GM12878 (cell line): ENCODE data around the gene STX7. TPM values are rescaled to one million over a fixed set of nuclear protein-coding genes. Genes with fewer than 3 reads are reported as not detected.

Experiments
- CUX1 ChIP-seq: IDR thresholded peaks from 2 replicates; pipeline ENCODE4 v1.6.1; 2012; ENCODE audit warnings: improper control_type of control experiment, low read depth, low read length; ENCODE audit not compliant: insufficient replicate concordance
- E2F4 ChIP-seq: IDR thresholded peaks from 2 replicates; pipeline ENCODE4 v1.6.1; 2012; ENCODE audit warnings: low read depth, low read length, improper control_type of control experiment
- HDAC2 ChIP-seq: fragments of 200-600 bp; sonication (generic); IDR thresholded peaks from 2 replicates; pipeline ENCODE4 v1.6.1; 2017
- NFIC ChIP-seq: IDR thresholded peaks from 2 replicates; pipeline ENCODE4 v1.6.1; 2012; ENCODE audit warnings: low read depth, mild to moderate bottlenecking, inconsistent platforms, low read length, moderate library complexity
- RAD21 ChIP-seq: IDR thresholded peaks from 2 replicates; pipeline ENCODE4 v1.6.1; 2011; ENCODE audit warnings: mild to moderate bottlenecking, low read depth, low read length, moderate library complexity; ENCODE audit not compliant: insufficient read depth
- RUNX3 ChIP-seq: IDR thresholded peaks from 2 replicates; pipeline ENCODE4 v1.6.1; 2012; ENCODE audit warnings: low read length, inconsistent platforms
- SREBF1 ChIP-seq: IDR thresholded peaks from 2 replicates; pipeline ENCODE4 v1.6.1; 2012; ENCODE audit warnings: mild to moderate bottlenecking, low read length
- SREBF2 ChIP-seq: IDR thresholded peaks from 2 replicates; pipeline ENCODE4 v1.6.1; 2012; ENCODE audit warnings: mild to moderate bottlenecking, low read length
- ZZZ3 ChIP-seq: IDR thresholded peaks from 2 replicates; pipeline ENCODE4 v1.6.1; 2011; ENCODE audit warnings: low read depth; ENCODE audit not compliant: control insufficient read depth, insufficient read length
- polyA plus RNA-seq, 11 experiments: library from polyadenylated mRNA; depleted of rRNA in 4 of 11; unstranded in 6 of 11; stranded (reverse) in 5 of 11; fragments of >200 nt; fragmentation: Nextera tagmentation in 4 of 11; fragmentation: Illumina TruSeq in 1 of 11; extraction: Ambion mirVana in 4 of 11; extraction: Trizol in 1 of 11; gene quantifications; 1 replicate in 1 of 11; 2 replicates in 10 of 11; pipeline versions ENCODE4 v1.2.1 to v1.2.3, GENCODE V29; 2011 to 2016; ENCODE audit warnings: inconsistent platforms in 2 of 11, missing spikeins in 2 of 11, low read depth in 1 of 11
- total RNA-seq, 4 experiments: library from RNA; depleted of rRNA in 3 of 4; stranded (reverse); fragments of >200 nt in 3 of 4; fragmentation: Illumina TruSeq in 1 of 4; extraction: Trizol in 1 of 4; gene quantifications; 2 replicates each; pipeline versions ENCODE4 v1.2.1 to v1.2.3, GENCODE V29; 2013 to 2021
- TF ChIP-seq, protein P1 (sequence below): fragments of 450-650 bp; IDR thresholded peaks from 2 replicates; pipeline ENCODE4 v1.6.1; 2016; ENCODE audit warnings: mild to moderate bottlenecking
- TF ChIP-seq, protein P2 (sequence below): fragments of 450-650 bp; IDR thresholded peaks from 2 replicates; pipeline ENCODE4 v1.6.1; 2017; ENCODE audit warnings: mild to moderate bottlenecking, moderate library complexity

STX7 gene
- total and polyA plus RNA-seq, 10 of the 15 experiments (the other 5 are each of a cell fraction or from before 2014, with no cell fraction given), result 26.5 to 75.5 (median 51.3) TPM

DNA sequence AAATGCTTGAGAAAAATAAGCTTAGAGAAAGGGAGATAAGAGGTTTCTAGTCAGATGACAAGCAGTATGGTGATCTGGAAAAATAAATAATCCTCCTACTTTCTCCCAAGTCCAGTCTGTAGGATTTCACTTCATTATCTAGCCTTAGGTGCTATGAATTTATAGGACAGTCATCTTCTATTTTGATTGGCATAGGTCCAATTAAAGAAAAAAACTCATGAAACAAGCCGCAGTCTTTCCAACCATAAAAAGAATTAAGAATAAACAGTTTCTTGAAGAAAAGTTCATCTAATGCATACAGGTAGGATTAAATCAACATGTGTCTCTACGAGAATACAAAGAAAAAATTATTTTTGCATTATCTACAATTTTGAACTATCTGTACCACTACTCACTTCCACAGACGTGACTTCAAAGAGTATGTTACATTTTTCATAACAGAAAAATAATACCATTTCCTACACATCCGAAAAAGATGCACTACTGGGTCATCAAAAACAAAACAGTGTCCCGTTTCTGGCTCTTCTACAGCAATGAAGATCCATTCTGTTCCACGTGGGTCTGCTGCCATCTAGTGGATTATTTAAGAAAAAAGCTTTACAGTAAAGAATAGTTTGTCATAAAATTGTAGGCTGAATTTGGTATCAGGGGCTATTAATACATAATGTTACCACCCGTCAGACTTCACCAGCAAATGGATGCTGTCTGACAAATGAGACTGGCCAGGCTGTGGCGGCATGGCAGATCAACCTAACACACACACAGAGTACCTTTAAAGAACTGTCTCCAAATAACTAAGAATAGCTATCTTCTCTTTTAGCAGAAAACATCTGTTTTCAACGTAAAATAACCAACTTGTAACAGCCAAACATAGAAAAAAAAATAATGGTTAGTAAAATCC, 28.9 kb downstream of the STX7 start (continued):
- TF ChIP-seq CUX1 (no peak), HDAC2 (no peak), SREBF2 (no peak), RAD21 (peak; percentile 92), NFIC (0 out of 2 replicates have a peak, but pooled peaks have one; percentile 12), RUNX3 (no peak), ZZZ3 (no peak), SREBF1 (no peak), E2F4 (no peak)
- TF ChIP-seq, protein P1, sequence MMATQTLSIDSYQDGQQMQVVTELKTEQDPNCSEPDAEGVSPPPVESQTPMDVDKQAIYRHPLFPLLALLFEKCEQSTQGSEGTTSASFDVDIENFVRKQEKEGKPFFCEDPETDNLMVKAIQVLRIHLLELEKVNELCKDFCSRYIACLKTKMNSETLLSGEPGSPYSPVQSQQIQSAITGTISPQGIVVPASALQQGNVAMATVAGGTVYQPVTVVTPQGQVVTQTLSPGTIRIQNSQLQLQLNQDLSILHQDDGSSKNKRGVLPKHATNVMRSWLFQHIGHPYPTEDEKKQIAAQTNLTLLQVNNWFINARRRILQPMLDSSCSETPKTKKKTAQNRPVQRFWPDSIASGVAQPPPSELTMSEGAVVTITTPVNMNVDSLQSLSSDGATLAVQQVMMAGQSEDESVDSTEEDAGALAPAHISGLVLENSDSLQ, result no peak
- TF ChIP-seq, protein P2, sequence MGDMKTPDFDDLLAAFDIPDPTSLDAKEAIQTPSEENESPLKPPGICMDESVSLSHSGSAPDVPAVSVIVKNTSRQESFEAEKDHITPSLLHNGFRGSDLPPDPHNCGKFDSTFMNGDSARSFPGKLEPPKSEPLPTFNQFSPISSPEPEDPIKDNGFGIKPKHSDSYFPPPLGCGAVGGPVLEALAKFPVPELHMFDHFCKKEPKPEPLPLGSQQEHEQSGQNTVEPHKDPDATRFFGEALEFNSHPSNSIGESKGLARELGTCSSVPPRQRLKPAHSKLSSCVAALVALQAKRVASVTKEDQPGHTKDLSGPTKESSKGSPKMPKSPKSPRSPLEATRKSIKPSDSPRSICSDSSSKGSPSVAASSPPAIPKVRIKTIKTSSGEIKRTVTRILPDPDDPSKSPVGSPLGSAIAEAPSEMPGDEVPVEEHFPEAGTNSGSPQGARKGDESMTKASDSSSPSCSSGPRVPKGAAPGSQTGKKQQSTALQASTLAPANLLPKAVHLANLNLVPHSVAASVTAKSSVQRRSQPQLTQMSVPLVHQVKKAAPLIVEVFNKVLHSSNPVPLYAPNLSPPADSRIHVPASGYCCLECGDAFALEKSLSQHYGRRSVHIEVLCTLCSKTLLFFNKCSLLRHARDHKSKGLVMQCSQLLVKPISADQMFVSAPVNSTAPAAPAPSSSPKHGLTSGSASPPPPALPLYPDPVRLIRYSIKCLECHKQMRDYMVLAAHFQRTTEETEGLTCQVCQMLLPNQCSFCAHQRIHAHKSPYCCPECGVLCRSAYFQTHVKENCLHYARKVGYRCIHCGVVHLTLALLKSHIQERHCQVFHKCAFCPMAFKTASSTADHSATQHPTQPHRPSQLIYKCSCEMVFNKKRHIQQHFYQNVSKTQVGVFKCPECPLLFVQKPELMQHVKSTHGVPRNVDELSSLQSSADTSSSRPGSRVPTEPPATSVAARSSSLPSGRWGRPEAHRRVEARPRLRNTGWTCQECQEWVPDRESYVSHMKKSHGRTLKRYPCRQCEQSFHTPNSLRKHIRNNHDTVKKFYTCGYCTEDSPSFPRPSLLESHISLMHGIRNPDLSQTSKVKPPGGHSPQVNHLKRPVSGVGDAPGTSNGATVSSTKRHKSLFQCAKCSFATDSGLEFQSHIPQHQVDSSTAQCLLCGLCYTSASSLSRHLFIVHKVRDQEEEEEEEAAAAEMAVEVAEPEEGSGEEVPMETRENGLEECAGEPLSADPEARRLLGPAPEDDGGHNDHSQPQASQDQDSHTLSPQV, result no peak
